H9 (cell line): ENCODE data around the gene ALX4. TPM values are rescaled to one million over a fixed set of nuclear protein-coding genes. Genes with fewer than 3 reads are reported as not detected.

Experiments
- DNase-seq: peaks from one replicate; pipeline ENCODE4 v3.0.0-alpha.2; 2017
- H2AFZ ChIP-seq: one replicate; pipeline ENCODE4 v1.6.1; 2013; ENCODE audit warnings: mild to moderate bottlenecking, low read length, control low read depth, moderate library complexity
- H2AK5ac ChIP-seq: 2 replicates; pipeline ENCODE4 v1.6.1; 2013; ENCODE audit warnings: low read length, control low read depth, mixed read lengths; ENCODE audit not compliant: insufficient read length
- H2BK120ac ChIP-seq: one replicate; pipeline ENCODE4 v1.6.1; 2013; ENCODE audit warnings: low read depth, mild to moderate bottlenecking, low read length, control low read depth, inconsistent platforms; ENCODE audit not compliant: poor library complexity, severe bottlenecking
- H2BK12ac ChIP-seq: 2 replicates; pipeline ENCODE4 v1.6.1; 2013; ENCODE audit warnings: low read length, control low read depth, mixed read lengths, low read depth; ENCODE audit not compliant: insufficient read length
- H2BK15ac ChIP-seq: 2 replicates; pipeline ENCODE4 v1.6.1; 2013; ENCODE audit warnings: low read depth, low read length, control low read depth
- H2BK20ac ChIP-seq: one replicate; pipeline ENCODE4 v1.6.1; 2013; ENCODE audit warnings: low read depth, mild to moderate bottlenecking, low read length, control low read depth, inconsistent platforms; ENCODE audit not compliant: poor library complexity, severe bottlenecking
- H2BK5ac ChIP-seq: 2 replicates; pipeline ENCODE4 v1.6.1; 2013; ENCODE audit warnings: low read length, control low read depth, mixed read lengths; ENCODE audit not compliant: insufficient read length
- H3K14ac ChIP-seq: 2 replicates; pipeline ENCODE4 v1.6.1; 2013; ENCODE audit warnings: low read length, control low read depth; ENCODE audit not compliant: insufficient read depth
- H3K18ac ChIP-seq: 2 replicates; pipeline ENCODE4 v1.6.1; 2013; ENCODE audit warnings: low read depth, mild to moderate bottlenecking, mixed read lengths, low read length, control low read depth; ENCODE audit not compliant: insufficient read length
- H3K23ac ChIP-seq: 2 replicates; pipeline ENCODE4 v1.6.1; 2013; ENCODE audit warnings: low read length, control low read depth, mixed read lengths, low read depth; ENCODE audit not compliant: insufficient read length
- H3K23me2 ChIP-seq: 2 replicates; pipeline ENCODE4 v1.6.1; 2013; ENCODE audit warnings: low read depth, mild to moderate bottlenecking, mixed read lengths, low read length, control low read depth; ENCODE audit not compliant: insufficient read length, poor library complexity, severe bottlenecking
- H3K27ac ChIP-seq: 2 replicates; pipeline ENCODE4 v1.5.1; 2013; ENCODE audit warnings: low read length, control low read depth, mixed read lengths, low read depth; ENCODE audit not compliant: insufficient read length
- H3K27me3 ChIP-seq: 2 replicates; pipeline ENCODE4 v1.6.1; 2013; ENCODE audit warnings: low read length, control low read depth, inconsistent platforms; ENCODE audit not compliant: insufficient read depth
- H3K4ac ChIP-seq: 2 replicates; pipeline ENCODE4 v1.6.1; 2013; ENCODE audit warnings: low read depth, mild to moderate bottlenecking, control low read depth, inconsistent platforms, low read length, moderate library complexity
- H3K4me1 ChIP-seq: 2 replicates; pipeline ENCODE4 v1.6.1; 2013; ENCODE audit warnings: low read length, control low read depth, inconsistent platforms; ENCODE audit not compliant: insufficient read depth
- H3K4me2 ChIP-seq: 2 replicates; pipeline ENCODE4 v1.6.1; 2013; ENCODE audit warnings: low read length, control low read depth, mixed read lengths; ENCODE audit not compliant: insufficient read length, insufficient read depth
- H3K56ac ChIP-seq: 2 replicates; pipeline ENCODE4 v1.6.1; 2013; ENCODE audit warnings: low read depth, mild to moderate bottlenecking, mixed read lengths, low read length, control low read depth; ENCODE audit not compliant: insufficient read length
- H3K79me1 ChIP-seq: 2 replicates; pipeline ENCODE4 v1.6.1; 2013; ENCODE audit warnings: low read depth, mild to moderate bottlenecking, moderate library complexity, low read length, control low read depth, inconsistent platforms; ENCODE audit not compliant: insufficient read depth, poor library complexity, severe bottlenecking
- H3K79me2 ChIP-seq: 2 replicates; pipeline ENCODE4 v1.6.1; 2013; ENCODE audit warnings: low read length, control low read depth, inconsistent platforms; ENCODE audit not compliant: insufficient read depth
- H3K9ac ChIP-seq: 2 replicates; pipeline ENCODE4 v1.6.1; 2013; ENCODE audit warnings: low read length, control low read depth, mixed read lengths; ENCODE audit not compliant: insufficient read length; ENCODE audit errors: extremely low read depth
- H3K9me3 ChIP-seq: one replicate; pipeline ENCODE4 v1.6.1; 2013; ENCODE audit warnings: low read depth, low read length, inconsistent platforms; ENCODE audit not compliant: control insufficient read depth
- H3T11ph ChIP-seq: one replicate; pipeline ENCODE4 v1.6.1; 2013; ENCODE audit warnings: mild to moderate bottlenecking, low read length, control low read depth, inconsistent platforms
- H4K20me1 ChIP-seq: one replicate; pipeline ENCODE4 v1.6.1; 2013; ENCODE audit not compliant: control insufficient read depth, insufficient read length, insufficient read depth
- H4K5ac ChIP-seq: 2 replicates; pipeline ENCODE4 v1.6.1; 2013; ENCODE audit warnings: low read depth, mild to moderate bottlenecking, mixed read lengths, low read length, control low read depth; ENCODE audit not compliant: insufficient read length
- H4K8ac ChIP-seq: replicated peaks from 2 replicates; pipeline ENCODE4 v1.6.1; 2013; ENCODE audit warnings: low read length, control low read depth, mixed read lengths, low read depth; ENCODE audit not compliant: insufficient read length
- H4K91ac ChIP-seq: 2 replicates; pipeline ENCODE4 v1.6.1; 2013; ENCODE audit warnings: low read depth, mild to moderate bottlenecking, moderate library complexity, mixed read lengths, low read length, control low read depth; ENCODE audit not compliant: insufficient read length
- H3K27ac Mint-ChIP-seq, 3 experiments: 2 replicates in 2 of 3; 3 replicates in 1 of 3; pipeline ENCODE4 v1.8.0; 2020 to 2021; ENCODE audit warnings: mixed read lengths in 3 of 3, mild to moderate bottlenecking in 1 of 3, moderate library complexity in 1 of 3
- H3K27me3 Mint-ChIP-seq: 2 replicates; pipeline ENCODE4 v1.8.0; 2021; ENCODE audit warnings: low read depth, mild to moderate bottlenecking, moderate library complexity, mixed read lengths
- H3K36me3 Mint-ChIP-seq, 3 experiments: 2 replicates in 2 of 3; 3 replicates in 1 of 3; pipeline ENCODE4 v1.8.0; 2020 to 2021; ENCODE audit warnings: low read depth in 3 of 3, mixed read lengths in 3 of 3; ENCODE audit not compliant: insufficient read depth in 1 of 3
- H3K4me1 Mint-ChIP-seq, 2 experiments: 2 replicates each; pipeline ENCODE4 v1.8.0; 2020; ENCODE audit warnings: mixed read lengths in 2 of 2
- H3K4me3 Mint-ChIP-seq, 2 experiments: 2 replicates in 1 of 2; 3 replicates in 1 of 2; pipeline ENCODE4 v1.8.0; 2020 to 2021; ENCODE audit warnings: mild to moderate bottlenecking in 2 of 2, mixed read lengths in 2 of 2, moderate library complexity in 1 of 2
- H3K9me3 Mint-ChIP-seq, 2 experiments: 2 replicates in 1 of 2; 3 replicates in 1 of 2; pipeline ENCODE4 v1.8.0; 2020; ENCODE audit warnings: mild to moderate bottlenecking in 2 of 2, mixed read lengths in 2 of 2, moderate library complexity in 1 of 2
- WGBS: extraction: QIAGEN DNeasy Blood & Tissue Kit; methylation state at CpG from one replicate; pipeline ENCODE4 v1.1.7; 2013; ENCODE audit warnings: missing lambda C conversion rate, low lambda C conversion rate, mixed read lengths; ENCODE audit not compliant: insufficient read length; ENCODE audit errors: extremely low coverage; 5-methylcytosine and 5-hydroxymethylcytosine counted together
- total RNA-seq: library from RNA; stranded (reverse); gene quantifications from 2 replicates; pipeline ENCODE4 v1.2.1, GENCODE V29; 2021
- TF ChIP-seq, protein P1 (sequence below): fragments of 200-600 bp; sonication (generic); conservative IDR thresholded peaks from 3 replicates; pipeline ENCODE4 v1.8.0; 2021; ENCODE audit warnings: antibody characterized with exemption, mild to moderate bottlenecking

Gene ALX4
- total RNA-seq, 1 experiment from 2014 or later, result not detected

DNA sequence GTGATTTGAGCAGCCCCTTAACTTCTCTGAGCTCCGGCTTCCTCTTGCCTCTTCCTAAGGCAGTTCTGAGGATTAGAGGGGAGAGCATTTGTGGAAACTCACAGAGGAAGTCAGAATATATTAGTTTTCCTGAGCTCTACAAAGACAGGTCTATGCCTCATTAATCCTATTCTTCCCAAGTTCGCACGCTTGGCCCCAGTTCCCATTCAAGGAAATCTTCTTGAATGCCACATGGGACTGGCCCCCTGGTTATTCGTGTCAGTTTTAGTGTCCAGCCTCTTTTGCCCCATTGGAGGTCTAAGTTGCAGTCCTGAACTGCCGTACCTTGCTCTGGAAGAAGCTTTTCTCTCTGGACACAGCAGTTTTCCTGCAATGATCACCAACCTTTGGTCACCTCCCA is 37.6 kb upstream of the ALX4 start:
- Mint-ChIP-seq H3K4me1 (peaks cover 8 to 19% of the 10 kb centered on the region in 2 experiments), H3K9me3 (no peaks in the 10 kb centered on the region; a peak in 1 of 5 replicates), H3K4me3 (no peak overlapping the region), H3K27me3 (peaks cover 21% of the 10 kb centered on the region), H3K27ac (no peak overlapping the region; a peak in 1 of 7 replicates), H3K36me3 (no peaks in the 10 kb centered on the region)
- no peak overlapping the region for H3K23ac ChIP-seq
- no peak overlapping the region; the same call in 1 of the 2 replicates for H3K14ac ChIP-seq
- no peaks in the 10 kb centered on the region for H3K23me2 ChIP-seq
- no peaks in the 10 kb centered on the region for H3K27me3 ChIP-seq
- no peak overlapping the region for H2AFZ ChIP-seq
- no peaks in the 10 kb centered on the region for H3K9me3 ChIP-seq
- H3K4me1 ChIP-seq, result no peaks in the 10 kb centered on the region; the same call in 1 of the 2 replicates
- H4K8ac ChIP-seq, result no peak overlapping the region
- no peak overlapping the region for H3K4me2 ChIP-seq
- H2BK120ac ChIP-seq, result no peak overlapping the region
- H4K20me1 ChIP-seq, result no peaks in the 10 kb centered on the region
- TF ChIP-seq, protein P1, sequence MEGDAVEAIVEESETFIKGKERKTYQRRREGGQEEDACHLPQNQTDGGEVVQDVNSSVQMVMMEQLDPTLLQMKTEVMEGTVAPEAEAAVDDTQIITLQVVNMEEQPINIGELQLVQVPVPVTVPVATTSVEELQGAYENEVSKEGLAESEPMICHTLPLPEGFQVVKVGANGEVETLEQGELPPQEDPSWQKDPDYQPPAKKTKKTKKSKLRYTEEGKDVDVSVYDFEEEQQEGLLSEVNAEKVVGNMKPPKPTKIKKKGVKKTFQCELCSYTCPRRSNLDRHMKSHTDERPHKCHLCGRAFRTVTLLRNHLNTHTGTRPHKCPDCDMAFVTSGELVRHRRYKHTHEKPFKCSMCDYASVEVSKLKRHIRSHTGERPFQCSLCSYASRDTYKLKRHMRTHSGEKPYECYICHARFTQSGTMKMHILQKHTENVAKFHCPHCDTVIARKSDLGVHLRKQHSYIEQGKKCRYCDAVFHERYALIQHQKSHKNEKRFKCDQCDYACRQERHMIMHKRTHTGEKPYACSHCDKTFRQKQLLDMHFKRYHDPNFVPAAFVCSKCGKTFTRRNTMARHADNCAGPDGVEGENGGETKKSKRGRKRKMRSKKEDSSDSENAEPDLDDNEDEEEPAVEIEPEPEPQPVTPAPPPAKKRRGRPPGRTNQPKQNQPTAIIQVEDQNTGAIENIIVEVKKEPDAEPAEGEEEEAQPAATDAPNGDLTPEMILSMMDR, result no peak
- H4K5ac ChIP-seq, result no peak overlapping the region
- no peaks in the 10 kb centered on the region for H3K79me1 ChIP-seq
- no peaks in the 10 kb centered on the region for H3K79me2 ChIP-seq
- H2BK20ac ChIP-seq, result no peak overlapping the region
- no peak for DNase-seq
- H2BK5ac ChIP-seq, result no peak overlapping the region
- no CpG with 5 or more reads among the region's 5 CpGs for WGBS
- H3K9ac ChIP-seq, result no peak overlapping the region
- H2BK15ac ChIP-seq, result no peak overlapping the region
- no peak overlapping the region for H3T11ph ChIP-seq
- H2AK5ac ChIP-seq, result no peak overlapping the region
- H3K18ac ChIP-seq, result no peak overlapping the region
- H3K27ac ChIP-seq, result no peak overlapping the region
- no peak overlapping the region for H2BK12ac ChIP-seq
- H3K56ac ChIP-seq, result no peak overlapping the region
- H4K91ac ChIP-seq, result no peak overlapping the region
- H3K4ac ChIP-seq, result no peak overlapping the region
